H1 (cell line): ENCODE measurements around the gene PLEKHG2. TPM values are rescaled to one million over a fixed set of nuclear protein-coding genes. Genes with fewer than 3 reads are reported as not detected.

Experiments
- BRCA1 ChIP-seq: IDR thresholded peaks from 2 replicates; pipeline ENCODE4 v1.6.1; 2012; ENCODE audit warnings: low read depth, low read length, improper control_type of control experiment
- CHD7 ChIP-seq: fragments of 300-600 bp; sonication (generic); IDR thresholded peaks from 2 replicates; pipeline ENCODE4 v1.7.1; 2012; ENCODE audit warnings: low read length, moderate library complexity, mild to moderate bottlenecking, inconsistent platforms; ENCODE audit not compliant: insufficient replicate concordance
- CTBP2 ChIP-seq: IDR thresholded peaks from 2 replicates; pipeline ENCODE4 v1.7.0; 2011; ENCODE audit warnings: borderline replicate concordance, mild to moderate bottlenecking, moderate library complexity, mixed read lengths, low read length; ENCODE audit not compliant: insufficient read depth, insufficient read length
- EZH2 ChIP-seq: fragments of 200-600 bp; sonication (generic); IDR thresholded peaks from 2 replicates; pipeline ENCODE4 v1.7.1; 2012; ENCODE audit warnings: low read depth, mild to moderate bottlenecking, moderate library complexity, low read length, inconsistent platforms; ENCODE audit not compliant: severe bottlenecking
- HDAC2 ChIP-seq, 2 experiments: fragments of 300-600 bp in 1 of 2; sonication (generic) in 1 of 2; IDR thresholded peaks; 2 replicates each; pipeline ENCODE4 v1.6.1; 2011 to 2012; ENCODE audit warnings: low read depth in 2 of 2, low read length in 2 of 2, mild to moderate bottlenecking in 2 of 2, moderate library complexity in 2 of 2, borderline replicate concordance in 1 of 2, inconsistent platforms in 1 of 2
- NANOG ChIP-seq: IDR thresholded peaks from 2 replicates; pipeline ENCODE4 v1.6.1; 2011; ENCODE audit warnings: low read length, low read depth, mild to moderate bottlenecking, inconsistent platforms; ENCODE audit not compliant: insufficient read depth, poor library complexity, severe bottlenecking
- RAD21 ChIP-seq, 2 experiments: IDR thresholded peaks in 1 of 2; conservative IDR thresholded peaks in 1 of 2; 2 replicates each; pipeline ENCODE4 v1.6.1; 2011; ENCODE audit warnings: low read depth in 2 of 2, low read length in 2 of 2, improper control_type of control experiment in 1 of 2, inconsistent platforms in 1 of 2, mild to moderate bottlenecking in 1 of 2, moderate library complexity in 1 of 2
- RBBP5 ChIP-seq: IDR thresholded peaks from 2 replicates; pipeline ENCODE4 v1.7.1; 2012; ENCODE audit warnings: low read depth, mild to moderate bottlenecking, inconsistent platforms, low read length, moderate library complexity, borderline replicate concordance
- polyA plus RNA-seq, 7 experiments: library from polyadenylated mRNA; depleted of rRNA in 3 of 7; stranded (reverse) in 5 of 7; unstranded in 2 of 7; fragments of >200 nt in 5 of 7; fragments of 200-250 nt in 2 of 7; gene quantifications; 1 replicate in 5 of 7; 2 replicates in 1 of 7; 4 replicates in 1 of 7; pipeline versions ENCODE4 v1.2.1 to v1.2.3, GENCODE V29; 2011 to 2013; ENCODE audit warnings: missing spikeins in 2 of 7, mixed read lengths in 2 of 7
- total RNA-seq: library from RNA; stranded (reverse); fragmentation: NEBNext Ultra II Directional; extraction: Animal tissue kit (Norgen Biotek cat#: 25700); gene quantifications from 2 replicates; pipeline ENCODE4 v1.2.1, GENCODE V29; 2021

Gene PLEKHG2
- total and polyA plus RNA-seq, 2 of the 8 experiments (the other 6 are each of a cell fraction or from before 2014, with no cell fraction given): 16.9 to 65.7 TPM

DNA sequence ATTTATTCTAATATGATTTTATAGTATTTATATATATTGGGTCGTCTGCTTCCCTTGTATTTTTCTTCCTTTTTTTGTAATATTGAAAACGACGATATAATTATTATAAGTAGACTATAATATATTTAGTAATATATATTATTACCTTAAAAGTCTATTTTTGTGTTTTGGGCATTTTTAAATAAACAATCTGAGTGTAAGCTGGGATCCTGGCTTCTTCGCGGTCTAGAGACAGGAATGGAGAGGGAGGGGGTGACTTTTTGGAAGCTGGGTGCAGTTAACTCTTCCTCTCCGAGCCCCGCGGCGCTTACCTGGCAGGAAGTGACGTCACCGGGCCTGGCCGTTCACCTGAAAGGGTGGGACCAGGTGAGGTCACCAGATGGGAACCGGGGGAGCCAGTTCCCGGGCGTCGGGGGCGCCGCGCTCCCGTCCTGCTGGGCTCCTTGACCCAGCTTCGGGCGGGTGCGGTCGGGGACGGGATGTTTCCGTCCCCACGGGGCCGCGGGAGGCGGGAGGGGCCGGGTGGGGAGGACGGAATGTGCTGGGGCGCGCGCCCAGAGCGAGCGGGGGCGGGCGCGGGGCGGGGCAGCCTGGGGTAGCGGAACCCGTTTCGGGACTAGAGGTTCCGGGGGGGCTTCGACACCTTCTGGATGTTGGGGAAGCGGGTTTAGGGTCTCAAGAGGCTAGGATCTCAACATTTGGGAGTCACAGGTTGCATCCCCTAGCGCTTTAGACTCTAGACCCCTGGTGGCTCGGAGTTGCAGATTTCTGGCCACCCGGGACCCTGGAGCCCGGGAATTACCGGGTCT lies 3.1 kb upstream of the PLEKHG2 start (continued):
- no peak for TF ChIP-seq CHD7
- TF ChIP-seq BRCA1: no peak
- TF ChIP-seq CTBP2: no peak
- no peak for TF ChIP-seq EZH2
- no peak for TF ChIP-seq RBBP5
- no peak for TF ChIP-seq RAD21 (IDR thresholded peaks at IDR 0.05 in 1 of 2, conservative IDR thresholded peaks at IDR 0.05 in 1 of 2; ENCODE audit: low read depth in 2 of 2, low read length in 2 of 2)
- no peak for TF ChIP-seq HDAC2 (IDR thresholded peaks at IDR 0.05; ENCODE audit: borderline replicate concordance in 1 of 2, low read depth in 2 of 2, low read length in 2 of 2)
- TF ChIP-seq NANOG: no peak
